H1 (cell line): ENCODE results near the gene UROS. TPM values are rescaled to one million over a fixed set of nuclear protein-coding genes. Genes with fewer than 3 reads are reported as not detected.

Experiments
- CTCF ChIA-PET: fragments of 300-600 bp; sonication (Branson Sonifier 250); formaldehyde crosslinking; loops from one replicate; lab custom pipeline; 2021; ENCODE audit not compliant: partially characterized antibody; lab: Charles Lee
- POLR2A ChIA-PET: fragments of 300-600 bp; sonication (Branson Sonifier 250); formaldehyde crosslinking; loops from one replicate; lab custom pipeline; 2021; ENCODE audit warnings: inconsistent platforms; ENCODE audit not compliant: partially characterized antibody; lab: Charles Lee
- DNase-seq, 2 experiments: peaks; one replicate each; pipeline versions ENCODE4 v3.0.0 to v3.0.0-alpha.2; 2010 to 2022; ENCODE audit warnings: low spot score in 2 of 2, low read depth in 1 of 2, mixed read lengths in 1 of 2
- FAIRE-seq: peaks from 2 replicates; lab custom pipeline; 2011; peaks lifted over from hg19 to GRCh38; lab: Jason Lieb, UNC
- H2AFZ ChIP-seq: 2 replicates; pipeline ENCODE4 v1.8.1; 2012; ENCODE audit warnings: low read length, inconsistent platforms
- H2AK5ac ChIP-seq: 2 replicates; pipeline ENCODE4 v1.6.1; 2013; ENCODE audit warnings: low read depth, low read length
- H2BK120ac ChIP-seq: replicated peaks from 2 replicates; pipeline ENCODE3; 2013; ENCODE audit warnings: low read depth, low read length, inconsistent platforms
- H2BK12ac ChIP-seq: 2 replicates; pipeline ENCODE4 v1.6.1; 2013; ENCODE audit warnings: low read depth, low read length
- H2BK15ac ChIP-seq: 2 replicates; pipeline ENCODE4 v1.6.1; 2013; ENCODE audit warnings: low read length
- H2BK20ac ChIP-seq: 2 replicates; pipeline ENCODE4 v1.6.1; 2013; ENCODE audit warnings: low read length
- H2BK5ac ChIP-seq: 2 replicates; pipeline ENCODE4 v1.6.1; 2013; ENCODE audit warnings: low read depth, low read length
- H3K14ac ChIP-seq: 2 replicates; pipeline ENCODE4 v1.6.1; 2013; ENCODE audit warnings: inconsistent platforms; ENCODE audit not compliant: insufficient read length
- H3K18ac ChIP-seq: 2 replicates; pipeline ENCODE4 v1.6.1; 2013; ENCODE audit warnings: low read length; ENCODE audit errors: extremely low read depth
- H3K23ac ChIP-seq: 2 replicates; pipeline ENCODE4 v1.6.1; 2013; ENCODE audit warnings: inconsistent platforms; ENCODE audit not compliant: insufficient read length
- H3K23me2 ChIP-seq: 2 replicates; pipeline ENCODE4 v1.6.1; 2013; ENCODE audit warnings: low read depth, low read length
- H3K27ac ChIP-seq: 2 replicates; pipeline ENCODE4 v1.6.1; 2011; ENCODE audit warnings: low read depth, low read length, inconsistent platforms
- H3K27me3 ChIP-seq, 4 experiments: replicated peaks in 1 of 4; 1 replicate in 1 of 4; 2 replicates in 3 of 4; pipeline versions ENCODE4 v1.6.1 to v1.8.1; 2011 to 2013; ENCODE audit warnings: low read length in 3 of 4, mild to moderate bottlenecking in 3 of 4, inconsistent platforms in 2 of 4, mixed read lengths in 2 of 4, moderate library complexity in 1 of 4; ENCODE audit not compliant: control insufficient read depth in 3 of 4, insufficient read depth in 3 of 4; ENCODE audit errors: extremely low read depth in 1 of 4
- H3K36me3 ChIP-seq, 4 experiments: 2 replicates each; pipeline versions ENCODE4 v1.6.1 to v1.8.1; 2011 to 2013; ENCODE audit warnings: mild to moderate bottlenecking in 4 of 4, low read length in 3 of 4, moderate library complexity in 2 of 4, control low read depth in 1 of 4, inconsistent platforms in 1 of 4; ENCODE audit not compliant: insufficient read depth in 4 of 4, control insufficient read depth in 2 of 4
- H3K4ac ChIP-seq: replicated peaks from 2 replicates; pipeline ENCODE3; 2013; ENCODE audit warnings: low read length, low read depth, mixed read lengths, inconsistent platforms; ENCODE audit not compliant: insufficient read length
- H3K4me1 ChIP-seq, 4 experiments: replicated peaks in 1 of 4; 1 replicate in 1 of 4; 2 replicates in 3 of 4; pipeline versions ENCODE4 v1.6.1 to v1.8.1; 2011 to 2013; ENCODE audit warnings: low read length in 3 of 4, inconsistent platforms in 2 of 4, mixed read lengths in 1 of 4; ENCODE audit not compliant: insufficient read depth in 4 of 4, control insufficient read depth in 3 of 4
- H3K4me2 ChIP-seq, 2 experiments: 2 replicates each; pipeline versions ENCODE4 v1.6.1 to v1.8.1; 2011 to 2013; ENCODE audit warnings: low read depth in 2 of 2, low read length in 2 of 2, control low read depth in 1 of 2, inconsistent platforms in 1 of 2, mild to moderate bottlenecking in 1 of 2; ENCODE audit not compliant: insufficient read depth in 1 of 2
- H3K4me3 ChIP-seq, 4 experiments: fragments of 200-600, 300-600 bp in 1 of 4; sonication (generic), shearing (Covaris generic), sonication (Bioruptor Twin) in 1 of 4; 2 replicates each; pipeline versions ENCODE4 v1.5.1 to v1.8.1; 2011 to 2016; ENCODE audit warnings: low read length in 4 of 4, low read depth in 3 of 4, control low read depth in 2 of 4, inconsistent platforms in 2 of 4, mild to moderate bottlenecking in 2 of 4, mixed read lengths in 1 of 4, moderate library complexity in 1 of 4; ENCODE audit not compliant: insufficient read depth in 2 of 4; ENCODE audit errors: extremely low read depth in 1 of 4
- H3K56ac ChIP-seq: replicated peaks from 2 replicates; pipeline ENCODE3; 2013; ENCODE audit warnings: low read depth, mild to moderate bottlenecking, mixed read lengths, low read length, inconsistent platforms; ENCODE audit not compliant: insufficient read length
- H3K79me1 ChIP-seq: 2 replicates; pipeline ENCODE4 v1.6.1; 2013; ENCODE audit warnings: low read depth, low read length, control low read depth
- H3K79me2 ChIP-seq, 2 experiments: 2 replicates each; pipeline versions ENCODE4 v1.6.1 to v1.8.1; 2012 to 2013; ENCODE audit warnings: low read length in 2 of 2, mild to moderate bottlenecking in 2 of 2, inconsistent platforms in 1 of 2; ENCODE audit not compliant: insufficient read depth in 2 of 2, control insufficient read depth in 1 of 2
- H3K9ac ChIP-seq, 4 experiments: replicated peaks in 1 of 4; 1 replicate in 1 of 4; 2 replicates in 3 of 4; pipeline versions ENCODE4 v1.6.1 to v1.8.1; 2011 to 2013; ENCODE audit warnings: low read depth in 3 of 4, low read length in 3 of 4, control low read depth in 2 of 4, mild to moderate bottlenecking in 2 of 4, moderate library complexity in 2 of 4, inconsistent platforms in 1 of 4; ENCODE audit errors: extremely low read depth in 1 of 4
- H3K9me3 ChIP-seq, 2 experiments: 2 replicates each; pipeline versions ENCODE4 v1.6.1 to v1.8.1; 2012 to 2013; ENCODE audit warnings: mild to moderate bottlenecking in 2 of 2, moderate library complexity in 2 of 2, control low read depth in 1 of 2, inconsistent platforms in 1 of 2, low read depth in 1 of 2, low read length in 1 of 2, mixed read lengths in 1 of 2; ENCODE audit not compliant: insufficient read depth in 2 of 2
- H4K20me1 ChIP-seq, 2 experiments: replicated peaks in 1 of 2; 2 replicates each; pipeline versions ENCODE3 to v1.8.1; 2011 to 2013; ENCODE audit warnings: inconsistent platforms in 2 of 2, low read length in 2 of 2, mild to moderate bottlenecking in 1 of 2; ENCODE audit not compliant: insufficient read depth in 2 of 2, control insufficient read depth in 1 of 2
- H4K5ac ChIP-seq: 2 replicates; pipeline ENCODE4 v1.6.1; 2013; ENCODE audit warnings: low read length, low read depth, mixed read lengths, inconsistent platforms; ENCODE audit not compliant: insufficient read length
- H4K8ac ChIP-seq: 2 replicates; pipeline ENCODE4 v1.8.0; 2013; ENCODE audit warnings: mild to moderate bottlenecking, moderate library complexity, low read length, inconsistent platforms; ENCODE audit not compliant: insufficient read depth; ENCODE audit errors: extremely low read depth
- H4K91ac ChIP-seq: replicated peaks from 2 replicates; pipeline ENCODE3; 2013; ENCODE audit warnings: low read length, mixed read lengths, inconsistent platforms; ENCODE audit not compliant: insufficient read length
- ASH2L ChIP-seq: fragments of 200-600, 300-600 bp; sonication (generic); IDR thresholded peaks from one replicate; pipeline ENCODE4 v1.7.1; 2017; ENCODE audit warnings: low read length
- CBX5 ChIP-seq: fragments of 300-800, 300-1000 bp; sonication (generic); IDR thresholded peaks from 2 replicates; pipeline ENCODE4 v1.7.1; 2016; ENCODE audit warnings: antibody characterized with exemption, low read length, low read depth
- CHD2 ChIP-seq: IDR thresholded peaks from 2 replicates; pipeline ENCODE4 v1.6.1; 2012; ENCODE audit warnings: low read length, improper control_type of control experiment
- FOSL1 ChIP-seq: IDR thresholded peaks from 2 replicates; pipeline ENCODE4 v1.6.1; 2011; ENCODE audit warnings: mild to moderate bottlenecking, low read depth, low read length, moderate library complexity; ENCODE audit not compliant: insufficient read depth
- MAFK ChIP-seq: IDR thresholded peaks from 2 replicates; pipeline ENCODE4 v1.6.1; 2012; ENCODE audit warnings: low read depth, mild to moderate bottlenecking, improper control_type of control experiment, low read length
- POLR2AphosphoS5 ChIP-seq: IDR thresholded peaks from 2 replicates; pipeline ENCODE4 v1.6.1; 2011; ENCODE audit warnings: low read depth, low read length
- RAD21 ChIP-seq, 2 experiments: IDR thresholded peaks in 1 of 2; conservative IDR thresholded peaks in 1 of 2; 2 replicates each; pipeline ENCODE4 v1.6.1; 2011; ENCODE audit warnings: low read depth in 2 of 2, low read length in 2 of 2, improper control_type of control experiment in 1 of 2, inconsistent platforms in 1 of 2, mild to moderate bottlenecking in 1 of 2, moderate library complexity in 1 of 2
- SP1 ChIP-seq: IDR thresholded peaks from 2 replicates; pipeline ENCODE4 v1.6.1; 2011; ENCODE audit warnings: low read depth, low read length
- TAF1 ChIP-seq: IDR thresholded peaks from 2 replicates; pipeline ENCODE4 v1.6.1; 2011; ENCODE audit warnings: mild to moderate bottlenecking, low read depth, low read length
- ZNF274 ChIP-seq: IDR thresholded peaks from 2 replicates; pipeline ENCODE4 v1.7.0; 2012; ENCODE audit warnings: low read length, borderline replicate concordance; ENCODE audit errors: extremely low read depth
- WGBS, 2 experiments: shearing (Covaris generic) in 1 of 2; methylation state at CpG; one replicate each; pipeline versions ENCODE4 v1.1.6 to v1.1.7; 2013 to 2015; ENCODE audit warnings: low lambda C conversion rate in 2 of 2, mixed read lengths in 2 of 2, inconsistent platforms in 1 of 2, low coverage in 1 of 2, missing lambda C conversion rate in 1 of 2; ENCODE audit not compliant: insufficient replicate concordance in 2 of 2, insufficient coverage in 1 of 2, insufficient read length in 1 of 2; ENCODE audit errors: extremely low coverage in 1 of 2, missing lambda C conversion rate in 1 of 2; 5-methylcytosine and 5-hydroxymethylcytosine counted together
- polyA plus RNA-seq, 7 experiments: library from polyadenylated mRNA; depleted of rRNA in 3 of 7; stranded (reverse) in 5 of 7; unstranded in 2 of 7; fragments of >200 nt in 5 of 7; fragments of 200-250 nt in 2 of 7; gene quantifications; 1 replicate in 5 of 7; 2 replicates in 1 of 7; 4 replicates in 1 of 7; pipeline versions ENCODE4 v1.2.1 to v1.2.3, GENCODE V29; 2011 to 2013; ENCODE audit warnings: missing spikeins in 2 of 7, mixed read lengths in 2 of 7
- total RNA-seq: library from RNA; stranded (reverse); fragmentation: NEBNext Ultra II Directional; extraction: Animal tissue kit (Norgen Biotek cat#: 25700); gene quantifications from 2 replicates; pipeline ENCODE4 v1.2.1, GENCODE V29; 2021
- TF ChIP-seq, protein P1 (sequence below): IDR thresholded peaks from 2 replicates; pipeline ENCODE4 v1.6.1; 2012; ENCODE audit warnings: low read length, inconsistent platforms
- TF ChIP-seq, protein P2 (sequence below): IDR thresholded peaks from 2 replicates; pipeline ENCODE4 v1.6.1; 2011; ENCODE audit warnings: low read length, improper control_type of control experiment

The UROS gene
- total and polyA plus RNA-seq, 2 of the 8 experiments (the other 6 are each of a cell fraction or from before 2014, with no cell fraction given), result 45.6 to 58.0 TPM

DNA sequence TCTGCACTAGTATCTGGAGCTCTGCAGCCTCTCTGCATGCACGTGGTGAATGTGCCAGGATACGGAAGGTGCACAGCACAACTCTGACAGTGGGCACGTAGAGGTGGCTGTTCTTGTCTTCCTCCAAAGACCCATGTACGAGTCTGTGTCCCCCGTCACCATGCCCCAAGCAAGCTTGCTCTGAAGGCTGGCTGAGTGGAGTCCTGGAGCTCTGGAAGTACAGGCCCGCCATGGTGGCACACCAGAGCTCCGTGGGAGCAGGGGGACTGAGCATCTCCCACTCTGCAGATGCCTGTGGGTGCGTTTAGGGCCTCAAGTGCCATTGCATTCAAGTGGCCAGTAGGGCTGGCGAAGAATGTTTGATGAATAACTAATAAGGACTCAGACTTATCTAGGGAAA, 17.3 kb upstream of the UROS start:
- no peak overlapping the region for H2BK5ac ChIP-seq
- H4K5ac ChIP-seq, result no peak overlapping the region
- no peaks in the 10 kb centered on the region for H3K9me3 ChIP-seq
- ChIA-PET CTCF (no interaction called here), POLR2A (interaction anchor here (0.9 to 1.3 kb wide), 2 partner anchors 11 to 17 kb away, joined by 3 to 4 read pairs; no protein-coding TSS in a partner anchor)
- no peak overlapping the region for H3K4ac ChIP-seq
- no peak overlapping the region for H3K14ac ChIP-seq
- H2AK5ac ChIP-seq, result no peak overlapping the region
- DNase-seq, result no peak
- WGBS, 2 experiments, result 86% methylated on average over 9 of the region's 9 CpGs; no CpG with 5 or more reads in 1 of the 2 experiments
- H3K27ac ChIP-seq, result no peak overlapping the region
- H2BK15ac ChIP-seq, result no peak overlapping the region
- H2BK20ac ChIP-seq, result no peak overlapping the region
- H2BK12ac ChIP-seq, result no peak overlapping the region
- no peak overlapping the region for H3K23ac ChIP-seq
- no peaks in the 10 kb centered on the region for H3K23me2 ChIP-seq
- no peak overlapping the region for H2BK120ac ChIP-seq
- peaks cover 5 to 9% of the 10 kb centered on the region in 2 experiments for H4K20me1 ChIP-seq
- H3K36me3 ChIP-seq, result peaks cover 11 to 49% (median 29%) of the 10 kb centered on the region in 4 experiments
- no peak overlapping the region for H3K56ac ChIP-seq
- H3K4me1 ChIP-seq, result no peaks in the 10 kb centered on the region
- H3K9ac ChIP-seq, result no peak overlapping the region
- H2AFZ ChIP-seq, result no peak overlapping the region
- H3K27me3 ChIP-seq, result no peaks in the 10 kb centered on the region
- H3K4me2 ChIP-seq, result no peak overlapping the region
- no peaks in the 10 kb centered on the region for H3K79me1 ChIP-seq
- FAIRE-seq, result no peak
- no peak overlapping the region for H4K8ac ChIP-seq
- no peak overlapping the region for H3K18ac ChIP-seq
- H3K4me3 ChIP-seq, result no peak overlapping the region
- no peaks in the 10 kb centered on the region for H3K79me2 ChIP-seq
- H4K91ac ChIP-seq, result no peak overlapping the region
- TF ChIP-seq ASH2L (no peak), SP1 (no peak), MAFK (no peak), POLR2AphosphoS5 (no peak), FOSL1 (no peak), ZNF274 (no peak), RAD21 (IDR thresholded peaks at IDR 0.05 in 1 of 2, conservative IDR thresholded peaks at IDR 0.05 in 1 of 2; ENCODE audit: low read depth in 2 of 2, low read length in 2 of 2) (no peak), TAF1 (no peak), CHD2 (no peak), CBX5 (no peak)
- TF ChIP-seq, protein P1, sequence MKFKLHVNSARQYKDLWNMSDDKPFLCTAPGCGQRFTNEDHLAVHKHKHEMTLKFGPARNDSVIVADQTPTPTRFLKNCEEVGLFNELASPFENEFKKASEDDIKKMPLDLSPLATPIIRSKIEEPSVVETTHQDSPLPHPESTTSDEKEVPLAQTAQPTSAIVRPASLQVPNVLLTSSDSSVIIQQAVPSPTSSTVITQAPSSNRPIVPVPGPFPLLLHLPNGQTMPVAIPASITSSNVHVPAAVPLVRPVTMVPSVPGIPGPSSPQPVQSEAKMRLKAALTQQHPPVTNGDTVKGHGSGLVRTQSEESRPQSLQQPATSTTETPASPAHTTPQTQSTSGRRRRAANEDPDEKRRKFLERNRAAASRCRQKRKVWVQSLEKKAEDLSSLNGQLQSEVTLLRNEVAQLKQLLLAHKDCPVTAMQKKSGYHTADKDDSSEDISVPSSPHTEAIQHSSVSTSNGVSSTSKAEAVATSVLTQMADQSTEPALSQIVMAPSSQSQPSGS, result no peak
- TF ChIP-seq, protein P2, sequence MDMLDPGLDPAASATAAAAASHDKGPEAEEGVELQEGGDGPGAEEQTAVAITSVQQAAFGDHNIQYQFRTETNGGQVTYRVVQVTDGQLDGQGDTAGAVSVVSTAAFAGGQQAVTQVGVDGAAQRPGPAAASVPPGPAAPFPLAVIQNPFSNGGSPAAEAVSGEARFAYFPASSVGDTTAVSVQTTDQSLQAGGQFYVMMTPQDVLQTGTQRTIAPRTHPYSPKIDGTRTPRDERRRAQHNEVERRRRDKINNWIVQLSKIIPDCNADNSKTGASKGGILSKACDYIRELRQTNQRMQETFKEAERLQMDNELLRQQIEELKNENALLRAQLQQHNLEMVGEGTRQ, result no peak
